Panc1 (cell line): ENCODE measurements around the gene PPL.

Source experiments
- CTCF ChIP-seq: fragments of 450-650 bp; IDR thresholded peaks from 2 replicates; pipeline ENCODE4 v1.5.1; 2017; ENCODE audit warnings: mild to moderate bottlenecking
- POLR2AphosphoS5 ChIP-seq: IDR thresholded peaks from 2 replicates; pipeline ENCODE4 v1.6.1; 2012; ENCODE audit warnings: mild to moderate bottlenecking, low read depth, low read length, moderate library complexity
- REST ChIP-seq, 2 experiments: IDR thresholded peaks; 2 replicates each; pipeline ENCODE4 v1.6.1; 2011 to 2012; ENCODE audit warnings: low read depth in 2 of 2, control low read depth in 1 of 2, low read length in 1 of 2, mild to moderate bottlenecking in 1 of 2, moderate library complexity in 1 of 2; ENCODE audit not compliant: insufficient read depth in 1 of 2
- SIN3A ChIP-seq: IDR thresholded peaks from 2 replicates; pipeline ENCODE4 v1.6.1; 2012; ENCODE audit warnings: low read depth, mild to moderate bottlenecking, low read length, moderate library complexity, borderline replicate concordance; ENCODE audit not compliant: insufficient read depth
- TCF7L2 ChIP-seq: IDR thresholded peaks from 2 replicates; pipeline ENCODE4 v1.6.1; 2011; ENCODE audit warnings: mild to moderate bottlenecking, low read depth, low read length, inconsistent platforms

- no peak for TF ChIP-seq POLR2AphosphoS5
- no peak for TF ChIP-seq CTCF
- TF ChIP-seq SIN3A = no peak
- TF ChIP-seq REST (IDR thresholded peaks at IDR 0.05; ENCODE audit: insufficient read depth in 1 of 2, low read depth in 2 of 2, low read length in 1 of 2) = no peak
- no peak for TF ChIP-seq TCF7L2
Measured at GRCh38 chr16:4839942-4840341, 97.0 kb downstream of the PPL start.
